ENCODE measurements around the gene CKAP2L.
A peak's percentile ranks its signal among the peaks of the same experiment; 100 is the strongest.

CKAP2L gene

GRCh38 chr2:112724591-112725525 lies 39.6 kb downstream of the CKAP2L start:
- H3K9ac ChIP-seq (ENCODE audit: low read length) = peak overlapping the region; percentile 29; the same call in 1 of the 2 replicates
- H3K4me3 ChIP-seq (ENCODE audit: low read length) = no peak overlapping the region
- H3K4me1 ChIP-seq (ENCODE audit: low read length) = peaks cover 38% of the 10 kb centered on the region
- no peaks in the 10 kb centered on the region for H3K79me2 ChIP-seq (ENCODE audit: low read length)
- H3K9me3 ChIP-seq (ENCODE audit: insufficient read depth, low read length) = no peaks in the 10 kb centered on the region
- no peaks in the 10 kb centered on the region for H4K20me1 ChIP-seq (ENCODE audit: insufficient read depth, low read length)
- peak overlapping the region; percentile 68 for H3K4me2 ChIP-seq (ENCODE audit: low read length)
- H3K27me3 ChIP-seq (ENCODE audit: low read depth, low read length) = no peaks in the 10 kb centered on the region
- peak overlapping the region; percentile 25; the same call in 1 of the 2 replicates for H3K27ac ChIP-seq (ENCODE audit: low read length)
- peak overlapping the region; percentile 81 for H2AFZ ChIP-seq (ENCODE audit: low read depth, low read length)
- H3K36me3 ChIP-seq (replicated peaks; ENCODE audit: low read depth, low read length) = no peaks in the 10 kb centered on the region
- no peak for TF ChIP-seq EZH2phosphoT487 (IDR thresholded peaks at IDR 0.05; ENCODE audit: low read depth)
- TF ChIP-seq, protein P1, sequence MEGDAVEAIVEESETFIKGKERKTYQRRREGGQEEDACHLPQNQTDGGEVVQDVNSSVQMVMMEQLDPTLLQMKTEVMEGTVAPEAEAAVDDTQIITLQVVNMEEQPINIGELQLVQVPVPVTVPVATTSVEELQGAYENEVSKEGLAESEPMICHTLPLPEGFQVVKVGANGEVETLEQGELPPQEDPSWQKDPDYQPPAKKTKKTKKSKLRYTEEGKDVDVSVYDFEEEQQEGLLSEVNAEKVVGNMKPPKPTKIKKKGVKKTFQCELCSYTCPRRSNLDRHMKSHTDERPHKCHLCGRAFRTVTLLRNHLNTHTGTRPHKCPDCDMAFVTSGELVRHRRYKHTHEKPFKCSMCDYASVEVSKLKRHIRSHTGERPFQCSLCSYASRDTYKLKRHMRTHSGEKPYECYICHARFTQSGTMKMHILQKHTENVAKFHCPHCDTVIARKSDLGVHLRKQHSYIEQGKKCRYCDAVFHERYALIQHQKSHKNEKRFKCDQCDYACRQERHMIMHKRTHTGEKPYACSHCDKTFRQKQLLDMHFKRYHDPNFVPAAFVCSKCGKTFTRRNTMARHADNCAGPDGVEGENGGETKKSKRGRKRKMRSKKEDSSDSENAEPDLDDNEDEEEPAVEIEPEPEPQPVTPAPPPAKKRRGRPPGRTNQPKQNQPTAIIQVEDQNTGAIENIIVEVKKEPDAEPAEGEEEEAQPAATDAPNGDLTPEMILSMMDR (IDR thresholded peaks at IDR 0.05; ENCODE audit: low read depth, low read length) = peak; percentile 74

- H3K27me3 ChIP-seq (ENCODE audit: low read depth, low read length) = no peaks in the 10 kb centered on the region
- H3K79me2 ChIP-seq (ENCODE audit: low read length) = no peaks in the 10 kb centered on the region
- H3K36me3 ChIP-seq (replicated peaks; ENCODE audit: low read depth, low read length) = no peaks in the 10 kb centered on the region
- H3K4me1 ChIP-seq (ENCODE audit: low read length) = peaks cover 38% of the 10 kb centered on the region
- H3K4me3 ChIP-seq (ENCODE audit: low read length) = no peak overlapping the region
- no peak overlapping the region for H3K4me2 ChIP-seq (ENCODE audit: low read length)
- H2AFZ ChIP-seq (ENCODE audit: low read depth, low read length) = no peak overlapping the region
- H3K27ac ChIP-seq (ENCODE audit: low read length) = no peak overlapping the region
- TF ChIP-seq, protein P1 (IDR thresholded peaks at IDR 0.05; ENCODE audit: low read depth, low read length) = no peak
- no peak overlapping the region for H3K9ac ChIP-seq (ENCODE audit: low read length)
- H4K20me1 ChIP-seq (ENCODE audit: insufficient read depth, low read length) = no peaks in the 10 kb centered on the region
- H3K9me3 ChIP-seq (ENCODE audit: insufficient read depth, low read length) = no peaks in the 10 kb centered on the region
Observed at GRCh38 chr2:112723995-112724394, 40.4 kb downstream of the CKAP2L start.

DNA sequence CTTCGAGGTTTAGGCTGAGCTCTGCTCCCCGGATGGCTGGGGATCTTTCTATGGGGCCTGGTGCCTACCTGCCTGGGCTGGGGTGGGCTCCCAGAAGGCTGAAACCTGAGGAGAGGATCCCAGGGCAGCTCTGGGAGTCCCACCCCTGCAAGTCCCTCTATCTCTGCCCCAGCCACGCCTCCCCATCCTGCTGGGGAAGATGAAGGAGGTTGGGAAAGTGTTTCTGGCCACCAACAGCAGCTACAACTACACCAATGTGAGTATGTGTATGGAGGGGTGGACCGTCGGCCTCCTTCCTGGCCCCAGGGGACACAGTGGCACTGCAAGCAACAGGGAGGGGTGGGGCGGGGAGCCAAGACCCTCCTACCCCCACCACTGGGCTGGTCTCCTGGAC lies 40.9 kb downstream of the CKAP2L start:
- H3K9ac ChIP-seq (ENCODE audit: low read length) = no peak overlapping the region
- H3K9me3 ChIP-seq (ENCODE audit: insufficient read depth, low read length) = no peaks in the 10 kb centered on the region
- H3K4me3 ChIP-seq (ENCODE audit: low read length) = no peak overlapping the region
- no peak overlapping the region for H2AFZ ChIP-seq (ENCODE audit: low read depth, low read length)
- H4K20me1 ChIP-seq (ENCODE audit: insufficient read depth, low read length) = no peaks in the 10 kb centered on the region
- TF ChIP-seq EZH2phosphoT487 (IDR thresholded peaks at IDR 0.05; ENCODE audit: low read depth) = no peak
- TF ChIP-seq, protein P1 (IDR thresholded peaks at IDR 0.05; ENCODE audit: low read depth, low read length) = no peak
- peaks cover 35% of the 10 kb centered on the region for H3K4me1 ChIP-seq (ENCODE audit: low read length)
- no peak overlapping the region for H3K27ac ChIP-seq (ENCODE audit: low read length)
- H3K36me3 ChIP-seq (replicated peaks; ENCODE audit: low read depth, low read length) = no peaks in the 10 kb centered on the region
- no peaks in the 10 kb centered on the region for H3K79me2 ChIP-seq (ENCODE audit: low read length)
- no peaks in the 10 kb centered on the region for H3K27me3 ChIP-seq (ENCODE audit: low read depth, low read length)
- H3K4me2 ChIP-seq (ENCODE audit: low read length) = no peak overlapping the region

- H4K20me1 ChIP-seq (ENCODE audit: insufficient read depth, low read length) = no peaks in the 10 kb centered on the region
- no peak overlapping the region for H3K4me2 ChIP-seq (ENCODE audit: low read length)
- no peaks in the 10 kb centered on the region for H3K79me2 ChIP-seq (ENCODE audit: low read length)
- H3K9ac ChIP-seq (ENCODE audit: low read length) = no peak overlapping the region
- no peak overlapping the region for H3K4me3 ChIP-seq (ENCODE audit: low read length)
- no peak overlapping the region for H3K27ac ChIP-seq (ENCODE audit: low read length)
- no peaks in the 10 kb centered on the region for H3K36me3 ChIP-seq (replicated peaks; ENCODE audit: low read depth, low read length)
- H2AFZ ChIP-seq (ENCODE audit: low read depth, low read length) = no peak overlapping the region
- TF ChIP-seq EZH2phosphoT487 (IDR thresholded peaks at IDR 0.05; ENCODE audit: low read depth) = no peak
- TF ChIP-seq, protein P1 (IDR thresholded peaks at IDR 0.05; ENCODE audit: low read depth, low read length) = no peak
- H3K9me3 ChIP-seq (ENCODE audit: insufficient read depth, low read length) = no peaks in the 10 kb centered on the region
- H3K4me1 ChIP-seq (ENCODE audit: low read length) = peaks cover 30% of the 10 kb centered on the region
- H3K27me3 ChIP-seq (ENCODE audit: low read depth, low read length) = no peaks in the 10 kb centered on the region
Observed at GRCh38 chr2:112722816-112723546, 41.4 kb downstream of the CKAP2L start.

Data from OCI-LY3 (cell line).